ENCODE results near the gene CCDC66. TPM values are rescaled to one million over a fixed set of nuclear protein-coding genes. Genes with fewer than 3 reads are reported as not detected.

The CCDC66 gene
- total RNA-seq, 1 experiment from 2014 or later: 32.0 TPM

DNA sequence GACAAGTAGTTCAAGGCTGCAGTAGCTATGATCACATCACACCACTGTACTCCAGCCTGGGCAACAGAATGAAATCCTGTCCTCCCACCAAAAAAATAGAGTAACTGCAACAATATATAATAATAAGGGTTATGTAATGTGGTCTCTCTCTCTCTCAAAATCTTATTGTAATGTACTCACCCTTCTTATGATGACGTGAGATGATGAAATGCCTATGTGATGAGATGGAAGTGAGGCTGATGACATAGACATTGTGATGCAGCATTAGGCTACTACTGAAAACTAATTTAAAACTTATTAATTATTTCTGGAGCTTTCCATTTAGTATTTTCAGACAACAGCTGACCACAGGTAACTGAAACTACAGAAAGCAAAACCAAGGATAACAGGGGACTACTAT lies 98.7 kb downstream of the CCDC66 start:
- H3K9me3 ChIP-seq (ENCODE audit: control insufficient read depth, low read depth, low read length): no peaks in the 10 kb centered on the region
- H3K14ac ChIP-seq (ENCODE audit: insufficient read depth, low read length): no peak overlapping the region
- H3K27me3 ChIP-seq (ENCODE audit: insufficient read depth, low read length): no peaks in the 10 kb centered on the region
- Mint-ChIP-seq H3K4me3 (no peak overlapping the region), H3K9me3 (no peaks in the 10 kb centered on the region), H3K36me3 (ENCODE audit: insufficient read depth in 1 of 3, low read depth in 3 of 3) (peaks cover 36 to 76% (median 73%) of the 10 kb centered on the region in 3 experiments; a peak in 6 of 7 replicates), H3K4me1 (peaks cover 25 to 29% of the 10 kb centered on the region in 2 experiments), H3K27ac (no peak overlapping the region), H3K27me3 (ENCODE audit: low read depth) (no peaks in the 10 kb centered on the region)
- no peaks in the 10 kb centered on the region for H3K23me2 ChIP-seq (ENCODE audit: insufficient read length, low read depth, low read length, poor library complexity, severe bottlenecking)
- H2BK5ac ChIP-seq (ENCODE audit: insufficient read length, low read length): no peak overlapping the region
- no peak overlapping the region for H3K4ac ChIP-seq (ENCODE audit: low read depth, low read length)
- WGBS (ENCODE audit: extremely low coverage, insufficient read length, low lambda C conversion rate): no CpG with 5 or more reads among the region's 1 CpG
- no peak for DNase-seq
- no peak overlapping the region for H3K56ac ChIP-seq (ENCODE audit: insufficient read length, low read depth, low read length)
- no peaks in the 10 kb centered on the region for H3K79me1 ChIP-seq (ENCODE audit: insufficient read depth, low read depth, low read length, poor library complexity, severe bottlenecking)
- no peak overlapping the region for H4K8ac ChIP-seq (replicated peaks; ENCODE audit: insufficient read length, low read depth, low read length)
- H4K20me1 ChIP-seq (ENCODE audit: control insufficient read depth, insufficient read depth, insufficient read length): no peaks in the 10 kb centered on the region
- H2BK120ac ChIP-seq (ENCODE audit: low read depth, low read length, poor library complexity, severe bottlenecking): no peak overlapping the region
- no peaks in the 10 kb centered on the region for H3K79me2 ChIP-seq (ENCODE audit: insufficient read depth, low read length)
- H2BK15ac ChIP-seq (ENCODE audit: low read depth, low read length): no peak overlapping the region
- H3K4me1 ChIP-seq (ENCODE audit: insufficient read depth, low read length): no peaks in the 10 kb centered on the region
- H2AFZ ChIP-seq (ENCODE audit: low read length): no peak overlapping the region
- H3K23ac ChIP-seq (ENCODE audit: insufficient read length, low read depth, low read length): no peak overlapping the region
- H3K18ac ChIP-seq (ENCODE audit: insufficient read length, low read depth, low read length): no peak overlapping the region
- no peak overlapping the region for H2BK20ac ChIP-seq (ENCODE audit: low read depth, low read length, poor library complexity, severe bottlenecking)
- no peak overlapping the region for H3K9ac ChIP-seq (ENCODE audit: extremely low read depth, insufficient read length, low read length)
- H4K5ac ChIP-seq (ENCODE audit: insufficient read length, low read depth, low read length): no peak overlapping the region
- H3K4me2 ChIP-seq (ENCODE audit: insufficient read depth, insufficient read length, low read length): no peak overlapping the region
- H4K91ac ChIP-seq (ENCODE audit: insufficient read length, low read depth, low read length): no peak overlapping the region
- TF ChIP-seq, protein P1, sequence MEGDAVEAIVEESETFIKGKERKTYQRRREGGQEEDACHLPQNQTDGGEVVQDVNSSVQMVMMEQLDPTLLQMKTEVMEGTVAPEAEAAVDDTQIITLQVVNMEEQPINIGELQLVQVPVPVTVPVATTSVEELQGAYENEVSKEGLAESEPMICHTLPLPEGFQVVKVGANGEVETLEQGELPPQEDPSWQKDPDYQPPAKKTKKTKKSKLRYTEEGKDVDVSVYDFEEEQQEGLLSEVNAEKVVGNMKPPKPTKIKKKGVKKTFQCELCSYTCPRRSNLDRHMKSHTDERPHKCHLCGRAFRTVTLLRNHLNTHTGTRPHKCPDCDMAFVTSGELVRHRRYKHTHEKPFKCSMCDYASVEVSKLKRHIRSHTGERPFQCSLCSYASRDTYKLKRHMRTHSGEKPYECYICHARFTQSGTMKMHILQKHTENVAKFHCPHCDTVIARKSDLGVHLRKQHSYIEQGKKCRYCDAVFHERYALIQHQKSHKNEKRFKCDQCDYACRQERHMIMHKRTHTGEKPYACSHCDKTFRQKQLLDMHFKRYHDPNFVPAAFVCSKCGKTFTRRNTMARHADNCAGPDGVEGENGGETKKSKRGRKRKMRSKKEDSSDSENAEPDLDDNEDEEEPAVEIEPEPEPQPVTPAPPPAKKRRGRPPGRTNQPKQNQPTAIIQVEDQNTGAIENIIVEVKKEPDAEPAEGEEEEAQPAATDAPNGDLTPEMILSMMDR (conservative IDR thresholded peaks at IDR 0.05): no peak
- no peak overlapping the region for H3K27ac ChIP-seq (ENCODE audit: insufficient read length, low read depth, low read length)
- no peak overlapping the region for H2BK12ac ChIP-seq (ENCODE audit: insufficient read length, low read depth, low read length)
- no peak overlapping the region for H2AK5ac ChIP-seq (ENCODE audit: insufficient read length, low read length)
- no peak overlapping the region for H3T11ph ChIP-seq (ENCODE audit: low read length)

Data from H9 (cell line).